K562 (cell line): Measurements from ENCODE around the gene C17orf75. TPM values are rescaled to one million over a fixed set of nuclear protein-coding genes. Genes with fewer than 3 reads are reported as not detected.

Source experiments
- ATAC-seq: fragments of 200-7000 bp; cut with Tn5 transposase; 3 replicates; pipeline ENCODE4 v1.9.1; 2020; ENCODE audit warnings: moderate library complexity
- BruUV-seq: library from RNA; stranded (reverse); fragments of 400-500 nt; replicated peaks from 2 replicates; lab custom pipeline; 2021; lab: Mats Ljungman, UMichigan
- CTCF ChIA-PET: fragments of 300-600 bp; formaldehyde crosslinking; extraction: SDS; loops from one replicate; lab custom pipeline; 2021; ENCODE audit warnings: low intra/inter-chr PET ratio; lab: Yijun Ruan, JAX
- POLR2A ChIA-PET: fragments of 300-600, 350-650 bp; sonication (Branson Sonifier 250); formaldehyde crosslinking; extraction: SDS; loops from one replicate; lab custom pipeline; 2021; ENCODE audit warnings: antibody characterized with exemption, inconsistent platforms; lab: Yijun Ruan, JAX
- DNase-seq, 4 experiments: peaks; one replicate each; pipeline versions ENCODE4 v3.0.0 to v3.0.0-alpha.2; 2011 to 2018; ENCODE audit warnings: low spot score in 3 of 4, mixed read lengths in 3 of 4; ENCODE audit errors: extremely low read depth in 1 of 4
- FAIRE-seq: peaks from 2 replicates; lab custom pipeline; 2011; peaks lifted over from hg19 to GRCh38; lab: Jason Lieb, UNC
- H2AFZ ChIP-seq: 2 replicates; pipeline ENCODE4 v1.6.0; 2011; ENCODE audit warnings: low read depth, low read length, control low read depth, inconsistent platforms
- H3K27ac ChIP-seq: fragments of 200-600 bp; 3 replicates; pipeline ENCODE4 v1.8.0; 2011; ENCODE audit warnings: low read depth, mild to moderate bottlenecking, control low read depth, inconsistent platforms, low read length, moderate library complexity, mixed read lengths; ENCODE audit errors: extremely low read depth
- H3K27me3 ChIP-seq, 2 experiments: fragments of 300-600 bp in 1 of 2; 2 replicates in 1 of 2; 3 replicates in 1 of 2; pipeline versions ENCODE4 v1.6.0 to v1.8.0; 2011; ENCODE audit warnings: inconsistent platforms in 2 of 2, low read length in 2 of 2, mild to moderate bottlenecking in 1 of 2, mixed read lengths in 1 of 2, moderate library complexity in 1 of 2; ENCODE audit not compliant: control insufficient read depth in 2 of 2, insufficient read depth in 2 of 2
- H3K36me3 ChIP-seq: fragments of 300-600 bp; 3 replicates; pipeline ENCODE4 v1.8.0; 2011; ENCODE audit warnings: mild to moderate bottlenecking, low read length, inconsistent platforms; ENCODE audit not compliant: control insufficient read depth, insufficient read depth
- H3K4me1 ChIP-seq, 2 experiments: fragments of 200-600 bp in 1 of 2; replicated peaks in 1 of 2; 2 replicates in 1 of 2; 3 replicates in 1 of 2; pipeline versions ENCODE4 v1.5.1 to v1.8.0; 2011; ENCODE audit warnings: inconsistent platforms in 2 of 2, low read length in 2 of 2, mild to moderate bottlenecking in 1 of 2, mixed read lengths in 1 of 2, moderate library complexity in 1 of 2; ENCODE audit not compliant: control insufficient read depth in 2 of 2, insufficient read depth in 2 of 2
- H3K4me2 ChIP-seq: 2 replicates; pipeline ENCODE4 v1.6.1; 2011; ENCODE audit warnings: low read length, control low read depth, inconsistent platforms, mixed read lengths; ENCODE audit not compliant: insufficient read depth
- H3K4me3 ChIP-seq: fragments of 200-600 bp; sonication (generic), shearing (Covaris generic); 2 replicates; pipeline ENCODE4 v1.5.1; 2016; ENCODE audit warnings: control low read depth, inconsistent platforms
- H3K79me2 ChIP-seq: fragments of 200-600 bp; 3 replicates; pipeline ENCODE4 v1.8.0; 2011; ENCODE audit warnings: low read length, inconsistent platforms; ENCODE audit not compliant: control insufficient read depth, insufficient read depth
- H3K9ac ChIP-seq, 2 experiments: 2 replicates each; pipeline versions ENCODE4 v1.6.0 to v1.6.1; 2011; ENCODE audit warnings: low read depth in 2 of 2, low read length in 2 of 2, control low read depth in 1 of 2, inconsistent platforms in 1 of 2, mild to moderate bottlenecking in 1 of 2, mixed read lengths in 1 of 2; ENCODE audit not compliant: insufficient read depth in 1 of 2
- H3K9me1 ChIP-seq: one replicate; pipeline ENCODE4 v1.6.0; 2011; ENCODE audit warnings: inconsistent platforms, mild to moderate bottlenecking, low read length, moderate library complexity; ENCODE audit not compliant: control insufficient read depth, insufficient read depth
- H3K9me3 ChIP-seq: replicated peaks from 2 replicates; pipeline ENCODE4 v1.5.1; 2011; ENCODE audit warnings: low read depth, low read length, inconsistent platforms; ENCODE audit not compliant: control insufficient read depth, insufficient read depth
- H4K20me1 ChIP-seq: replicated peaks from 2 replicates; pipeline ENCODE4 v1.6.1; 2011; ENCODE audit warnings: low read length, inconsistent platforms, mixed read lengths; ENCODE audit not compliant: control insufficient read depth, insufficient read depth
- ARID4B ChIP-seq: sonication (generic); formaldehyde crosslinking; IDR thresholded peaks from 2 replicates; pipeline ENCODE4 v1.8.0; 2022; ENCODE audit warnings: mild to moderate bottlenecking, missing genetic modification reagents
- EP300 ChIP-seq: IDR thresholded peaks from 2 replicates; pipeline ENCODE4 v1.6.1; 2012; ENCODE audit warnings: low read length, improper control_type of control experiment
- ESRRB ChIP-seq: fragments of 250-450 bp; sonication (Bioruptor Pico); IDR thresholded peaks from 2 replicates; pipeline ENCODE4 v1.5.0; 2020; ENCODE audit warnings: mild to moderate bottlenecking, moderate library complexity, borderline replicate concordance
- KAT8 ChIP-seq: fragments of 450-650 bp; IDR thresholded peaks from 2 replicates; pipeline ENCODE4 v1.6.1; 2016; ENCODE audit warnings: low read depth, mild to moderate bottlenecking
- MCM3 ChIP-seq: fragments of 450-650 bp; IDR thresholded peaks from 2 replicates; pipeline ENCODE4 v1.6.1; 2016
- MXI1 ChIP-seq: IDR thresholded peaks from 2 replicates; pipeline ENCODE4 v1.6.1; 2011; ENCODE audit warnings: low read depth, mild to moderate bottlenecking, improper control_type of control experiment, low read length
- NR2C2 ChIP-seq, 2 experiments: fragments of 200-800 bp in 1 of 2; sonication (Bioruptor generic) in 1 of 2; sonication (generic) in 1 of 2; formaldehyde crosslinking in 1 of 2; IDR thresholded peaks; 2 replicates each; pipeline versions ENCODE4 v1.6.1 to v1.8.0; 2016 to 2022; ENCODE audit warnings: mild to moderate bottlenecking in 1 of 2, missing compliant biosample characterization in 1 of 2, missing genetic modification characterization in 1 of 2, missing genetic modification reagents in 1 of 2
- PREB ChIP-seq: sonication (generic); formaldehyde crosslinking; IDR thresholded peaks from 2 replicates; pipeline ENCODE4 v1.8.1; 2023; ENCODE audit warnings: mild to moderate bottlenecking, missing genetic modification reagents
- RUNX1 ChIP-seq: sonication (generic); IDR thresholded peaks from 2 replicates; pipeline ENCODE4 v1.6.1; 2016; ENCODE audit warnings: antibody characterized with exemption, low read depth
- SOX6 ChIP-seq: fragments of 450-650 bp; IDR thresholded peaks from 2 replicates; pipeline ENCODE4 v1.6.1; 2014; ENCODE audit warnings: mild to moderate bottlenecking
- VEZF1 ChIP-seq: fragments of 200-800 bp; sonication (Bioruptor generic); IDR thresholded peaks from 2 replicates; pipeline ENCODE4 v1.6.1; 2017; ENCODE audit warnings: missing genetic modification characterization, missing compliant biosample characterization
- ZNF561 ChIP-seq: fragments of 450-650 bp; formaldehyde crosslinking; conservative IDR thresholded peaks from 2 replicates; pipeline ENCODE4 v1.4.0; 2020; ENCODE audit warnings: mild to moderate bottlenecking, moderate library complexity
- WGBS: fragments of 100-300 bp; shearing (Covaris generic); methylation state at CpG from one replicate; pipeline ENCODE4 v1.1.6; 2016; ENCODE audit warnings: low coverage, mixed read lengths; ENCODE audit not compliant: insufficient coverage; ENCODE audit errors: missing lambda C conversion rate; 5-methylcytosine and 5-hydroxymethylcytosine counted together
- in situ Hi-C: fragments of 300-500 bp; cut with MboI; formaldehyde crosslinking; loops from 4 replicates; pipeline ENCODE4 v1.15.0; 2018; ENCODE audit warnings: inconsistent platforms, mixed read lengths
- intact Hi-C: fragments of 100-400 bp; cut with micrococcal nuclease; formaldehyde crosslinking; loops from 2 replicates; pipeline ENCODE4 v1.14.2; 2022
- polyA plus RNA-seq, 8 experiments: library from polyadenylated mRNA; depleted of rRNA in 4 of 8; stranded (reverse) in 5 of 8; unstranded in 3 of 8; fragments of >200 nt; fragmentation: Nextera tagmentation in 2 of 8; fragmentation: Illumina TruSeq in 1 of 8; extraction: Ambion mirVana in 2 of 8; extraction: Trizol in 1 of 8; gene quantifications; 2 replicates each; pipeline versions ENCODE4 v1.2.1 to v1.2.3, GENCODE V29; 2011 to 2014; ENCODE audit warnings: inconsistent platforms in 1 of 8, missing spikeins in 1 of 8
- total RNA-seq, 7 experiments: library from RNA; depleted of rRNA in 6 of 7; stranded (reverse); fragments of >200 nt in 6 of 7; fragmentation: Illumina TruSeq in 2 of 7; extraction: Trizol in 2 of 7; gene quantifications; 2 replicates each; pipeline versions ENCODE4 v1.2.1 to v1.2.3, GENCODE V29; 2011 to 2021; ENCODE audit warnings: low replicate concordance in 1 of 7

The C17orf75 gene
- total and polyA plus RNA-seq, 9 of the 15 experiments (the other 6 are each of a cell fraction or from before 2014, with no cell fraction given): 15.5 to 55.7 (median 18.5) TPM

- Histone ChIP-seq H3K36me3 (peaks cover 37% of the 10 kb centered on the region), H4K20me1 (peaks cover 30% of the 10 kb centered on the region), H3K79me2 (peaks cover 77% of the 10 kb centered on the region), H3K9me1 (peaks cover 3% of the 10 kb centered on the region), H3K4me3 (peak within 1 kb of the TSS; percentile 74), H3K9ac (peak within 1 kb of the TSS; percentile 98 to 99), H3K27ac (peak within 1 kb of the TSS; percentile 99), H3K4me1 (peaks cover 31 to 37% of the 10 kb centered on the region in 2 experiments; a peak in 4 of 5 replicates), H2AFZ (peak within 1 kb of the TSS; percentile 69), H3K27me3 (no peaks in the 10 kb centered on the region), H3K4me2 (peak within 1 kb of the TSS; percentile 92), H3K9me3 (no peaks in the 10 kb centered on the region)
- peak; percentile 96 for FAIRE-seq
- TSS peak; percentile 83 for BruUV-seq
- CTCF ChIA-PET: no interaction called here
- intact Hi-C loops (no loop called here), in situ Hi-C loops (no loop called here)
- WGBS: under 1% methylated on average over 46 of the region's 47 CpGs
- POLR2A ChIA-PET: interaction anchor here (0.6 to 2.7 kb wide), 10 partner anchors 9 to 96 kb away, joined by 3 to 11 read pairs (median 6); partner anchors contain the start of gene C17orf75
- peak; percentile 89 to 98 (median 91) for DNase-seq
- peak; percentile 87 for ATAC-seq
- no peak for TF ChIP-seq ZNF561
- TF ChIP-seq VEZF1: peak; percentile 9; the same call in 1 of the 2 replicates
- TF ChIP-seq NR2C2 (CRISPR knock-in tag; IDR thresholded peaks at IDR 0.05): no peak
- no peak; the same call in 1 of the 2 replicates for TF ChIP-seq NR2C2 (tag; IDR thresholded peaks at IDR 0.05)
- no peak for TF ChIP-seq RUNX1
- peak; percentile 83 for TF ChIP-seq KAT8
- TF ChIP-seq ARID4B (CRISPR knock-in tag): peak; percentile 43; the same call in 1 of the 2 replicates
- TF ChIP-seq MCM3: no peak
- TF ChIP-seq MXI1: peak; percentile 21; the same call in 1 of the 2 replicates
- TF ChIP-seq ESRRB (CRISPR knock-in tag): no peak
- no peak; the same call in 1 of the 2 replicates for TF ChIP-seq SOX6
- no peak for TF ChIP-seq PREB
- TF ChIP-seq EP300: no peak
Measured at GRCh38 chr17:32349854-32350665, 8.1 kb upstream of the C17orf75 start, which contains the start of gene ZNF207. Gene ZNF207, plus strand, starts transcription at chr17:32350157. Its CDS starts 129 bp downstream, at chr17:32350286.
